Choroid plexus epithelial cell (primary cell): ENCODE results near the gene SLC16A10.
A peak's percentile ranks its signal among the peaks of the same experiment; 100 is the strongest.

ENCODE experiments used
- DNase-seq: peaks from one replicate; pipeline ENCODE4 v3.0.0-alpha.2; 2010; ENCODE audit warnings: low read depth
- H3K4me3 ChIP-seq: 2 replicates; pipeline ENCODE4 v1.5.1; 2011; ENCODE audit warnings: low read depth, mild to moderate bottlenecking, control low read depth, low read length, moderate library complexity
- TF ChIP-seq, protein P1 (sequence below): conservative IDR thresholded peaks from 2 replicates; pipeline ENCODE4 v1.5.1; 2011; ENCODE audit warnings: low read depth, mild to moderate bottlenecking, control low read depth, inconsistent platforms, low read length, moderate library complexity

SLC16A10 gene

DNA sequence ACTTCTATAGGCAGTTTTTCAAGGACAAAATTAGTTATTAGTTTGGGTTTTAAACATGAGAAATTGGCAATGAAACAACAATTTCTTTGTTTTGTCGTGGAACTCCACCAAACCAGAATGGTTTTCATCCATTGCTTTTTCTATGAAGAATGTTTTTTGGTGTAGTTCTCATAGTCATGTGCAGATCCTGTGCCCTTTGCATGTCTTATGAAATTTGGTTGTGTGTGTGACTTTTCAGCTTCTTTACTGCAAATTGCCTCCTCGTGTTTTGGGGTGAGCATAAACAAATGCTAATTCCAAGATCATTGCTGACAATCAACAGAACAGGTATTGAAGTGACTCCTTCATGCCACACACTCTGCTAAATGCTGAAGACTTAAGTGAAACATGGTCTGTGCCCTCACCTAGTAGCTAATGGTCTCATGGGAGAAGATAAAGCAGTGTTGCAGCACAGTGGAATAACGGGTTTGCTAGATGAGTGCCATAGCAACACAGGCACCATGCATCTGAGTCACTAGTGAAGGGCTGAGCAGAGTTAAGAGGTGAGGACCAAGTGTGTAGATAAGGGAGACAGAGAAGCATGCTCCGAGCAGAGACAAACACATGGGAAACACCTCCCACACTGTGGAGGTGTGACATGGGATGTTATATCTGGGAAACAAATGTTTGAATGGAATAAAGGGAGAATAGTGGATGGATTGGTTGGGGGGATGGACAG, 120.0 kb downstream of the SLC16A10 start:
- TF ChIP-seq, protein P1, sequence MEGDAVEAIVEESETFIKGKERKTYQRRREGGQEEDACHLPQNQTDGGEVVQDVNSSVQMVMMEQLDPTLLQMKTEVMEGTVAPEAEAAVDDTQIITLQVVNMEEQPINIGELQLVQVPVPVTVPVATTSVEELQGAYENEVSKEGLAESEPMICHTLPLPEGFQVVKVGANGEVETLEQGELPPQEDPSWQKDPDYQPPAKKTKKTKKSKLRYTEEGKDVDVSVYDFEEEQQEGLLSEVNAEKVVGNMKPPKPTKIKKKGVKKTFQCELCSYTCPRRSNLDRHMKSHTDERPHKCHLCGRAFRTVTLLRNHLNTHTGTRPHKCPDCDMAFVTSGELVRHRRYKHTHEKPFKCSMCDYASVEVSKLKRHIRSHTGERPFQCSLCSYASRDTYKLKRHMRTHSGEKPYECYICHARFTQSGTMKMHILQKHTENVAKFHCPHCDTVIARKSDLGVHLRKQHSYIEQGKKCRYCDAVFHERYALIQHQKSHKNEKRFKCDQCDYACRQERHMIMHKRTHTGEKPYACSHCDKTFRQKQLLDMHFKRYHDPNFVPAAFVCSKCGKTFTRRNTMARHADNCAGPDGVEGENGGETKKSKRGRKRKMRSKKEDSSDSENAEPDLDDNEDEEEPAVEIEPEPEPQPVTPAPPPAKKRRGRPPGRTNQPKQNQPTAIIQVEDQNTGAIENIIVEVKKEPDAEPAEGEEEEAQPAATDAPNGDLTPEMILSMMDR = no peak
- no peak overlapping the region for H3K4me3 ChIP-seq
- peak; percentile 43 for DNase-seq

DNA sequence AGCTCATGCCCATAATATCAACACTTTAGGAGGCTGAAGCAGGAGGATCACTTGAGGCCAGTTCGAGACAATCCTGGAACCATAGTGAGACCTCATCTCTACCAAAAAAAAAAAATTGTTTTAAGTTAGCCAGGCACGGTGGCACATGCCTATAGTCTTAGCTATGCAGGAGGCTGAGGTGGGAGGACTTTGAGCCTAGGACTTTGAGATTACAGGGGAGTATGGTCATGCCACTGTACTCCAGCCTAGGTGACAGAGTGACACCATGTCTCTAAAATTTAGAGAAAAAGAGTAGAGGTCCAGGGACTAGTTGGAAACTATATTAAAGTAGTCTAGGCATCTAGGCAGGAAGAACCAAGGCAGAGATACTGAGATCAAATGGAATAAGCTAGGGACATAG, 121.6 kb downstream of the SLC16A10 start:
- no peak for DNase-seq
- TF ChIP-seq, protein P1 = no peak
- H3K4me3 ChIP-seq = no peak overlapping the region

DNA sequence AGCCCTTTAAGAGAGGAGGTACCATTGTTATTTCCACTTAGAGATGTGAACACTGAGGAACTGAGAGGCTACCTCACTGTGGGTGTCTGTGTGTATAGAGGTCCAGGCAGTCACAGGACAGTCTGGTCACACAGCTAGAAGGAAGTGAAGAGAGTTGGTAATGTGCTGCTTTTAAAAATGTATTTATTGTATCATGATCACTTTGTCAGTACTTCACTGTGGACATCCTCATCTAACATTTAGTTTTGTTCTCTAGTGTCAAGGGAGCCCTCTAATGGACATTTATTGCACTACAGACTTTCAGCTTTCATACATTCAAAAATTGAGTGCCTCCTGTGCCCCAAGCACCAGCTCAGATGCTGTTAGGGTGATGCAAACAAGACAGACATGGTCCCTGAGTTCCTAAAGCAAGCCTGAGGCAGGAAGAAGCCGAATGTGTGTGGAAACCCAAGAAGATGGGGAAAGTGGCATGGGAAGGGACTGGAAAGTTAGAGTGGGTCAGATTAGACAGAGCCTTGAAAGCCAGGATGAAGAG, 123.0 kb downstream of the SLC16A10 start:
- TF ChIP-seq, protein P1 = peak; percentile 75
- H3K4me3 ChIP-seq = no peak overlapping the region
- peak; percentile 81 for DNase-seq

DNA sequence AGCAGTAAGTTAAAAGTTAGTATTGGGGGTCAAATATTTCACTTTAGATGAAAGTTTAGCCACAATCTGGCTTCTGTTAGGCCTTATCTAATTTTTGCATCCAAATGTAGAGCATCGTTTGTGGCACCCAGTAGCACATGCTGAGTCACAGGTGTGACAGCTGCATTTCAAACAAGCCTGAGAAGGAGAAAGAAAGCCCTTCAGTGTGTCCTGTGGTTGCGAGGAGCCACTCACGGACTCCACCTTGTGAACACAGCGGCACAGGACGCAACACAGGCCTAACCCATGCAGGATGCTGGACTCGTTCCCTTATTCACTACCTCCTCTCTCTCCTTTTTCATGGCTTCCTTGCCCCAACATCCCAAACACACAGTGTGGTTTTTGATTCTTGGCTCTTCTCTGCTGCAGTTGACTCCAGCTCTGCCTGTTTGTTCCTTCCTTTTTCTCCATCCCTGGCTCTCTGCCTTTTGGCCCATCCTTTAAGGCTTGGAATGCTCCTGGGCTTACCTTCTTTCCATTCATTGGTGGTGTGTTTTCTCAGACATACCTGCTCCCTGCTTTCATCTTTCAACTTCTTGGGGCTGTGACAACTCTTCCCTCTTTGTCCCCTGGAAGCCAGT, 124.2 kb downstream of the SLC16A10 start:
- H3K4me3 ChIP-seq = no peak overlapping the region
- TF ChIP-seq, protein P1 = no peak
- no peak for DNase-seq

GRCh38 chr6:111212625-111213024, 125.3 kb downstream of the SLC16A10 start:
- H3K4me3 ChIP-seq = no peak overlapping the region
- DNase-seq = no peak
- TF ChIP-seq, protein P1 = no peak

GRCh38 chr6:111215131-111215530, 127.8 kb downstream of the SLC16A10 start:
- DNase-seq = peak; percentile 23
- H3K4me3 ChIP-seq = no peak overlapping the region
- TF ChIP-seq, protein P1 = no peak
